Upper lobe of right lung (tissue), 1 donor: ENCODE results near the gene LACTBL1. TPM values are rescaled to one million over a fixed set of nuclear protein-coding genes. Genes with fewer than 3 reads are reported as not detected.

Experiments used
- ATAC-seq: fragments of 200-7000 bp; cut with Tn5 transposase; one replicate; pipeline ENCODE4 v1.9.1; 2020; ENCODE audit warnings: mild to moderate bottlenecking, moderate library complexity
- DNase-seq: peaks from one replicate; pipeline ENCODE4 v3.0.0-alpha.2; 2020
- H3K27ac ChIP-seq: fragments of 200-600 bp; one replicate; pipeline ENCODE4 v1.8.0; 2022
- H3K27me3 ChIP-seq: fragments of 200-600 bp; one replicate; pipeline ENCODE4 v1.8.0; 2022; ENCODE audit warnings: mild to moderate bottlenecking
- H3K36me3 ChIP-seq: fragments of 200-600 bp; one replicate; pipeline ENCODE4 v1.8.0; 2022
- H3K4me1 ChIP-seq: fragments of 200-600 bp; one replicate; pipeline ENCODE4 v1.8.0; 2022
- H3K4me3 ChIP-seq: fragments of 200-600 bp; one replicate; pipeline ENCODE4 v1.8.0; 2022; ENCODE audit warnings: mild to moderate bottlenecking
- H3K9me3 ChIP-seq: fragments of 200-600 bp; one replicate; pipeline ENCODE4 v1.8.0; 2022
- CTCF ChIP-seq: fragments of 200-600 bp; IDR thresholded peaks from one replicate; pipeline ENCODE4 v1.8.0; 2022; ENCODE audit warnings: antibody characterized with exemption
- intact Hi-C: fragments of 100-400 bp; cut with DNase I; formaldehyde crosslinking; loops from one replicate; pipeline ENCODE4 v1.11.0; 2022
- total RNA-seq: library from RNA; stranded (reverse); fragmentation: NEBNext Ultra II Directional; extraction: Animal tissue kit (Norgen Biotek cat#: 25700); gene quantifications from one replicate; pipeline ENCODE4 v1.2.1, GENCODE V29; 2021
- donor health status: DM: no; HTN: yes; CAD: no; lungs with severe emphysema.

LACTBL1 gene
- total RNA-seq, 1 donor from 2014 or later = not detected

DNA sequence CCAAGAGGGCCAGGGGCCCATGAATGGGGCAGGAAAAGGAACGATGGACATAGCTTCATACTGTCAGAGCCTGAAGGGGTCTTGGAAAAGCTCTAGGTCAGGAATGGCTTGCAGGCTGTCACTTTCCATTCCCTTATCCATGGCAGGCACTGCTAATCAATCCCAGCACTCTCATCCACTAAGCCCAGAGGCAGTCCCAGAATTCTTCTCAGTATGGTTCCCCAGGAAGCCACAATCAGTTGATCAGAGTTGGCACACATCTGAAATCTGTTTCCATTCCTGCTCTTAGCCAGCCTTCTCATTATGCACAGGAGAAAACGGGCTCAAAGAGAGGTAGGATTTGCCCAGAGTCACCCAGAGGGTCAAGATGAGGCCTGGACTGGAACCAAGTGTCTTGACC lies 65.7 kb downstream of the LACTBL1 start:
- Histone ChIP-seq H3K36me3 (no peaks in the 10 kb centered on the region), H3K4me3 (no peak overlapping the region), H3K4me1 (no peaks in the 10 kb centered on the region), H3K27me3 (no peaks in the 10 kb centered on the region), H3K27ac (no peak overlapping the region), H3K9me3 (no peaks in the 10 kb centered on the region)
- DNase-seq (no peak), ATAC-seq (no peak)
- intact Hi-C loops = no loop called here
- no peak for TF ChIP-seq CTCF

DNA sequence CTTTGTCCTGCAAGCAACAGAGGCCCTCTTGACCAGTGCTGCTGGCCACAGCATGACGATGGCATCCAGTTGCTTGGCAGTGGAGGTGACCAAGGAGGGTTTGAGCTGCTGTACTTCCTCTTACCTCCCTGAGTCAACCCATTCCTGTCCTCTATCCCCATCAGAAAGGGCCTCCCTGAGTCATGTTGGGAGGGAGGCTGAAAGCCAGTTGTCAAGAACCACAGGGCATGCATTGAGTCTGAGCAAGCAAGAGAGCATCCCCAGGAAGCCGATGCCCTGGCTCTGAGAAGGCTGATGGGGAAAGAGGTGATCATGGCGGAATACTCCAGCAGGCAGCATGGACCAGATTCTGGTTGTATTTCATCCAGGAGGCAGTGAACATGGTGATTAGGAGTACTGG lies 69.6 kb downstream of the LACTBL1 start:
- no peak overlapping the region for H3K27ac ChIP-seq
- no peak for TF ChIP-seq CTCF
- ATAC-seq = no peak
- DNase-seq = no peak
- H3K9me3 ChIP-seq = no peaks in the 10 kb centered on the region
- no peaks in the 10 kb centered on the region for H3K27me3 ChIP-seq
- H3K36me3 ChIP-seq = no peaks in the 10 kb centered on the region
- H3K4me1 ChIP-seq = no peaks in the 10 kb centered on the region
- H3K4me3 ChIP-seq = no peak overlapping the region
- intact Hi-C loops = no loop called here

Other genes with a start within 250 kb of the LACTBL1 start
- not detected for gene TEX46, start 43.0 kb upstream of the LACTBL1 start, total RNA-seq
- 35.8 TPM for gene KDM1A, start 46.6 kb upstream of the LACTBL1 start, total RNA-seq
- 36.4 TPM for gene LUZP1, start 196.0 kb upstream of the LACTBL1 start, total RNA-seq
- 0.93 TPM for gene HTR1D, start 244.6 kb upstream of the LACTBL1 start, total RNA-seq